GM19467 (cell line): Measurements from ENCODE around the gene COL9A3.
"Not testable (repeated sequence)": the region's sequence is repeated elsewhere in the genome, so short reads cannot be mapped to it uniquely, and the experiment has no call there.

Source experiments
- ATAC-seq: cut with Tn5 transposase; IDR thresholded peaks from one replicate; pipeline ENCODE4 v1.9.1; 2021; ENCODE audit warnings: mild to moderate bottlenecking, moderate library complexity; ENCODE audit not compliant: unreplicated experiment

COL9A3 gene

GRCh38 chr20:62832951-62833391 is 16.1 kb downstream of the COL9A3 start:
- no peak for ATAC-seq

DNA sequence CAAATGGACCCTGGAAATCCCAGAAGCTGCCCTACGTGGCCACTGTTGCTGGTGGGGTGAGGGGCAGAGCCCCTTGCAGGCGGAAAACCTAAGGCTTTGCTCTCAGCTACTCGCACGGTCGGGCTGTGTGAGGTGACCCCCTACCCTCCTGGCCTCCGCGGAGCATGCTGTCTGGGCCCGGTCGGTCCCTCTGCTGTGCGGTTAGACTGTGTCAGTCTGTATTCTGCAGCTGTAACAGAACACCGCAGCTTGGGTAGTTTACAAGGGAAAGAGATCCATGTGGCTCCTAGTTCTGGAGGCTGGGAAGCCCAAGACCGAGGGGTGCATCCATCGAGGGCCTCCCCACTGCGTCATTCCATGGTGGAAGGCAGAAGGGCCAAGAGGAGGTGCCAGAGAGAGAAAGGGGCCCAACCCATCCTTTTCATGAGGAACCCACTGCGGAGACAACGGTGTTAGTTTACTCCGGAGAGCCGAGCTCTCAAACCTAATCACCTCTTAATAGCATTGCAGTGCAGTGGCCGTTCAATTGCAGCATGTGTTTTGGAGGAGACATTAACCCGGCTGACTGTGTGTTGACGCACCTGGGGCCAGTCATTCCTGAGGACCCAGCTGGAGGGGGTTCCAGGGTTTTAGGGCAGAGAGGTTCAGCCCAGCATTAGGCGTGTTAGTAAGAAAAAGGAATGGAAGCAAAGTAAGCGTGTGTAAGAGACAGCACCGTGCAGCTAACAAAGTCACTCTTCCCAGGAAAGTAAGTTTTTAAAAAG is 18.3 kb downstream of the COL9A3 start:
- ATAC-seq, result no peak

- no peak for ATAC-seq
These were observed 19.3 kb downstream of the COL9A3 start for GRCh38 chr20:62835931-62836861.

- ATAC-seq, result no peak
These were observed 20.2 kb downstream of the COL9A3 start for GRCh38 chr20:62836967-62837490.

GRCh38 chr20:62837790-62838127 is 20.9 kb downstream of the COL9A3 start:
- no peak for ATAC-seq

DNA sequence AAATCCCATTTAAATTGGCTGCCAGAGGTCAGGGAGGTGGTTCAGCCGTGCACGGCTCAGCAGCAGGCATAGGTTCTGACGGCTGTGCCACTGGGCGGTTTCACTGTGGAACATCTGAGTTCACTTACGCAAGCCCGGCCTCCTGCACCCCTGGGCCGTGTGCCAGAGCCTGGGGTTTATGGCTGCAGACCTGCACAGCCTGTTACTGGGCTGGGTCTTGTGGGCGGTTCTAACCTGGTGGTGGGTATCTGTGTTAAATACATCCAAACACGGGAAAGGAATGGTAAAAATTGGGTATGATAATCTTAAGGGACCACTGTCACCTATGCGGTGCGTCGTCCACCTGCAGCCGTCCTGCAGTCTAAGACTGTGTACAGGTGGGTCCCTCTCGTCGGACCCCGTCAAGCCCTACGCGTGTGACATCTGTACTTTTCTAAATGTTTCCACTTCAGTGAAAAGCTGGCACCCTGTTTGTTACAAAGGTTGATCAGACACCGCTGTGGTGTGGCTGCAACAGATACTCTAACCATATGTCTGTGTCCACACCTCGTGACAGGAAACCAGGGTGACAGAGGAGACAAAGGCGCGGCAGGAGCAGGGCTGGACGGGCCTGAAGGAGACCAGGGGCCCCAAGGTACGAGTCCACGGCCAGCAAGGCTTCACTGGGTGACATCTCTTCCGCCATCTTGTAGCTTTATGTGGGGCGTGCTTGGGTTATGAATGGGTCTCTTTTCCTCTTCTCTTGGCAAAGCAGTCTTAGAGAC is 21.5 kb downstream of the COL9A3 start:
- peak; percentile 64 for ATAC-seq

- no peak for ATAC-seq
These were observed 22.4 kb downstream of the COL9A3 start for GRCh38 chr20:62839261-62839660.

DNA sequence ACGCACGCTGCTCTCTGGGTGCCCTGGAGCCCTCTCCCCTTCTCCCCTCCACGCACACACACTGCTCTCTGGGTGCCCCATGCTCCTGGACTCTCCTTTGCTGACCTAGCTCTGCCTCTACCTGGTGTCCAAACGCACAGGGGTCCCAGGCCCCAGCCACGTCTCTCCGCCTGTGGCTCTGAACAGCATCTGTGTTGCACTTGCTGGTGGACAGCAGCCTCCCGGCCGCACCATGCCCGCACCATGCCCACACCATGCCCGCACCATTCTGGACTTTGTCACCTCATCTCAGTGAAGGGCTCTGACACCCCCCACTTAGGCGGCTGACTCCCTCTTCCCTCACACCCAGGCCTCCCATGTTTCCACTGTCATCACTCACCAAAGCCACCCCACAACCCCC is 23.0 kb downstream of the COL9A3 start:
- ATAC-seq, result no peak

DNA sequence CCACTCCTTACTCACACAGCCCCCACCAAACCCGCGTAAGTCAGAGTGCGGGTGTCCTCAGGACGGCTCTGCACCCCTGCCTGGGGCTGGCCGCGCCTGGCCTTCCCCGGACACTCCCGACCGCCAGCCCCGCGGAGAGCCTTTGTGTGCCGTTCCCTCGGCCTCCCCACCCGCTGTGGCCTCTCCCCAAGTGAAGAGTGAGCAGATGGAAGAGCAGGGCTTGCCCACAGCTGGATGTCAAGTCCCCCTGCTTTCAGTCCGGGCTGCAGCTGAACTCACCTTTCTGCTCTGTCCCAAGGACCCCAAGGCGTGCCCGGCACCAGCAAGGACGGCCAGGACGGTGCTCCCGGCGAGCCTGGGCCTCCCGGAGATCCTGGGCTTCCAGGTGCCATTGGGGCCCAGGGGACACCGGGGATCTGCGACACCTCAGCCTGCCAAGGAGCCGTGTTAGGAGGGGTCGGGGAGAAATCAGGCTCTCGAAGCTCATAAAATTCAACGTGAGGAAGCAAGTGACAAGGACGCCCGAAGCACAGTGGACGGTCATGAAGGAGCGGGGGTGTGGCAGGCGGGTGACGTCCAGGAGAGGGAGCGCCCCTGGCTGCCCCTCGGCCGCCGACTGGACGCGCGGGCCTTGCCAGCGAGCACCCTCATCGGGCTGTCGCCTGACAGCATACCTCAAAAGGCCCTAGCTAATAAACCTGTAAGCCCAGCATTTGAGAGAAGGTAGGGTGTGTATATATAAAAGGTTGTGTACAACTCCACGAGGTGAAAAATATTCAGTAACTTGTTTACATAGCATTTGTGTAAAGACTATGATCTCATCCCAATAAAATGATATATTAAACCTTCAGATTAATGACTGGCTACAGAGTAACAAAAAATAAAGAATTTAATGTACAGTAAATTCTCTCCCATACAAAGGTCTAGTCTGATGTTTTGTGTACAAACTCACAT is 23.7 kb downstream of the COL9A3 start:
- ATAC-seq, result no peak

GRCh38 chr20:62841705-62842212 is 24.9 kb downstream of the COL9A3 start:
- no peak for ATAC-seq

GRCh38 chr20:62843656-62844055 is 26.8 kb downstream of the COL9A3 start:
- ATAC-seq, result no peak

DNA sequence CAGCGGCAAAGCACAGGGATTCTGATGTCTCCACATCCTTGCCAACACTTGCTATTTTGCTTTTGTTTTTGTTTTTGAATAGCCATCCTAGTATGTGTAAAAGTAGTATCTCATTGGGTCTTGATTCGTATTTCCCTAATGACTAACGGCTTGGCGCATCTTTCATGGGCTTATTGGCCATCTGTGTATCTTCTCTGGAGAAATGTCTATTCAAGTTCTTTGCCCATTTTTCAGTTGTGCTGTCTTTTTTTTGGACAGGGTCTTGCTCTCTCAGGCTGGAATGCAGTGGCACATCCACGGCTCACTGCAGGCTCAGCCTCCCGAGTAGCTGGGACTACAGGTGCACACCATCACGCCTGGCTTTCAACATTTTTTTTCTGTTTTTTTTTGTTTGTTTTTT is 27.3 kb downstream of the COL9A3 start:
- no peak for ATAC-seq

- ATAC-seq, result no peak
These were observed 28.7 kb downstream of the COL9A3 start for GRCh38 chr20:62845416-62846160.

- no peak for ATAC-seq
These were observed 29.5 kb downstream of the COL9A3 start for GRCh38 chr20:62846166-62846890.

DNA sequence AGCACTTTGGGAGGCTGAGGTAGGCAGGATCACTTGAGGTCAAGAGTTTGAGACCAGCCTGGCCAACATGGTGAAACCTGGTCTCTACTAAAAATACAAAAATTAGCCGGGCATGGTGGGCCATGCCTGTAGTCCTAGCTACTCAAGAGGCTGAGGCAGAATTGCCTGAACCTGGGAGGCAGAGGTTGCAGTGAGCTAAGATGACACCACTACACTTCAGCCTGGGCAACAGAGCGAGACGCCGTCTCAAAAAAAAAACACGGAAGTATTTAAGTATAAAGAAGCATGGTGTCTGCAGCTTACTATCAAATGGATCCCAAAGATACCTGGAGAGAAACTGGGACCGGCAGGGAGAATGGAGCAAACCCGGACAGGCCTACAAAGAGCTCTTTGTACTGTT is 32.1 kb downstream of the COL9A3 start:
- not testable (repeated sequence) for ATAC-seq

DNA sequence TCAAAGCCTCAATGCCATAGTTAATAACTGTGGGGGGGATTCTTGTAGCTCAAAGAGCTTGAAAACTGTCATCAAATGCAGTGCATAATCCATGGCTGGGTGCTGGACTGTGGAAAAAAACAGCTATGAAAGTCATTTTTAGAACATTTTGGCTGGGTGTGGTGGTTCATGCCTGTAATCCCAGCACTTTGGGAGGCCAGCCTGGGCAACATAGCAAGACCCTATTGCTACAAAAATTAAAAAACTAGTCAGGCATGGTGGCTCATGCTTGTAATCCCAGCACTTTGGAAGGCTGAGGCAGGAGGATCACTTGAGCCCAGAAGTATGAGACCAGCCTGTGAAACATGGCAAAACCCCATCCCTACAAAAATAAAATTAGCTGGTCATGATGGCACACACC is 32.6 kb downstream of the COL9A3 start:
- ATAC-seq, result no peak

DNA sequence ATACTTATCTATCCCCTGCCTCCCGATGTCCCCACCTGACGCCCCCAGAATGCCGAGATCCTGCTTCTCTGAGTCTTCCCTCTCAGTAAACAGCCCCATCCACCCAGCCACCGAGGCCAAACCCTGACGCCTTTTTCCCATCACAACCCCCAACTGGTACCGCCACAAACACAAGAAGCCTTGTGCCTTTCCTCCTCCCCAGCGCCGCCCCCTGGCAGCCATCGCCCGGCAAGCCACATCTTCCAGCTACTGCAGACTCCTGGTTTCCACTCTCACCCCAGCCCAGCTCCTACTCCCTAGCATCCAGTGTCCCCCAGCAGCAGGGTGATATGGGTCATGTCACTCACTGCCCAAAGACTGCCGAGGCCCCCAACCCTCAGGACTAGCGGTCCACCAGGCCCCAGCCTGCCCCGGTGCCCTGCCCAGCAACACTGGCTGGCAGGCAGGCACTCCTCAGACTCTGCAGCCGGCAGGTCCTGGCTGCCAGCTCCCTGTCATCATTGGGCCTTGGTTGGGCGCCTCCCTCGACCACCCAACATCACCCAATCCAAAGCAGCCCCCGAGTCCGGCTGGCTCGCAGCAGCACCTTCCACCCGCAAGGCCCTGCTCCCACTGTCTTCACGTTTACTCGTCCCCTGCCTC is 33.6 kb downstream of the COL9A3 start:
- no peak for ATAC-seq

DNA sequence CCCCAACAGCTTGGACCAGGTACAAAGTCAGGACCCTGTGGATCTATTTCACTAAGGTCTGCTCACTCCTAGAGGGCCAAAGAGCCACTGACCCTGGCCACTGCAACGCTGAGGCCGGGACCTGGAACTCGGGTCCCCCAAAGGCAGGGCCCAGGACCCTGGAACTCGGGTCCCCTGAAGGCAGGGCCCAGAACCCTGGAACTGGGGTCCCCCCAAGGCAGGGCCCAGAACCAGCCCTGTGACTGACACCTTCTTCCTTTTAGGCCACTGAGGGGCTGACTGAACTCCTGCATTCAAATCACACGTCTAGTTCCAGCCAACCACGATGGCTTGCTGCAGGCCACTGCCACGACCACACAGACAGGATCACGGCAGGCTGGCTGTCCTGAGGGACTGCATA is 35.3 kb downstream of the COL9A3 start:
- no peak for ATAC-seq
